ENCODE measurements around the gene CMSS1.
A peak's percentile ranks its signal among the peaks of the same experiment; 100 is the strongest.

CMSS1 gene

DNA sequence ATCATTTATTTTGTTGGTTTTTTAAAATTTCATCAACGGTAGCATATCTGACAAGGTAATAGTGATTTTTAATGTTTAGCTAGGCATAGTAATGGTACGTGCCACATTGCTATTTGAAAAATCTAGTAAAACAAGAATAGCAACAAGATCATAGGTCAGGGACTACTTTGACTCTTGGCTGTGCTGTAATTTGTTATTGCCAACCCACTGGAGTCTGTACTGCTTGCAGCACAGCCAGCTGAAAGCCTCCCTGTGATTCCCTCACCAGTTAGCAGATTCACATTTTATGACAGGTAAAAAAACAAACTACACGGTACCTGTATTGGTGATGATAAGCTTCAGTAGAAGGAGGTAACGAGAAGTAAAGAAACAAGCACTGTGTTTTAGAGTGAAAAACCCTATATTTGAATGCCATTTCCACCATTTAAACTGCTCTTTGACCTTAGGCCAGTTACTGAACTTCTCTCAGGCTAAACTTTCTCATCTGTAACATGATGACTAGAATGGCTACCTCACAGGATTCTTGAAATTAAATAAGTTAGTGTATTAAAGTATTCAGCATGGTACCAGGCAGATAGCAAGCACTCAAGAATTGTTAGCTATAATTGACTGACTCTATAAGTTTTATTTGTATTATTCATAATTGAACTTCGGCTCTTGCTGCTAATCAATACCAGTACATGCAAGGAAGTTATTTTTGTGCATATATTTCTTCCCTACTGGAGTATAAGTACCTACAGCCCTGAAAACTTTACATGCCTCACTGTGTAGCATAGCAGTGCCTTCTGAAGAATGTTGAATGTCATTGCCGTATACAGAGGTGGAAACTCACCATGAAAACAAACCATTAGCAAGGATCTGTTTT is 280.5 kb downstream of the CMSS1 start:
- no peak for TF ChIP-seq POLR2A (IDR thresholded peaks at IDR 0.05; ENCODE audit: low read depth, low read length)
- FAIRE-seq, result peak; percentile 70
- DNase-seq (ENCODE audit: insufficient read length, low spot score), result no peak

GRCh38 chr3:100098784-100099070 is 281.1 kb downstream of the CMSS1 start:
- DNase-seq (ENCODE audit: insufficient read length, low spot score) (no peak), FAIRE-seq (no peak)
- TF ChIP-seq POLR2A (IDR thresholded peaks at IDR 0.05; ENCODE audit: low read depth, low read length), result no peak

DNA sequence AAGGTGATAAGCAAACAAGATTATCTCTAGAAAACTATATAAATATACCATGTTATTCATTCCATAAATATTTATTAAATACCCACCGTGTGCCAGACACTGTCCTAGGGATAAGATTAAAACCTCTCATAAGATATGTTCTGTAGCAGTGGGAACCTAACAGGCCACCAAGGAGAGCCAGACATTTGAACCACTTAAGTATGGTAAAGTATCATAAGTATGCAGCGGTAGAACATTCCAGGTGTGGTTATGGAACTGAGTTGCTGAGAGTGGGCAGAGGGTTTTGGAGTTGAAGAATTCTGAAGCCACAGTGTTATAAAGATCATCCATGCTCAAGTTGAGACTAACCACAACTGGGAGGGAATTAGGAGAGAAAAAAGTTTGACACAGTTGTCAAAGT is 282.0 kb downstream of the CMSS1 start:
- no peak for TF ChIP-seq POLR2A (IDR thresholded peaks at IDR 0.05; ENCODE audit: low read depth, low read length)
- DNase-seq (ENCODE audit: insufficient read length, low spot score) (no peak), FAIRE-seq (no peak)

- TF ChIP-seq POLR2A (IDR thresholded peaks at IDR 0.05; ENCODE audit: low read depth, low read length), result no peak
- FAIRE-seq (no peak), DNase-seq (ENCODE audit: insufficient read length, low spot score) (no peak)
Measured at GRCh38 chr3:100100425-100100824, 282.8 kb downstream of the CMSS1 start.

GRCh38 chr3:100102757-100103156 is 285.1 kb downstream of the CMSS1 start:
- FAIRE-seq (no peak), DNase-seq (ENCODE audit: insufficient read length, low spot score) (no peak)
- no peak for TF ChIP-seq POLR2A (IDR thresholded peaks at IDR 0.05; ENCODE audit: low read depth, low read length)

GRCh38 chr3:100103558-100104441 is 286.1 kb downstream of the CMSS1 start:
- peak; percentile 27 for FAIRE-seq

GRCh38 chr3:100104442-100104798 is 286.8 kb downstream of the CMSS1 start:
- TF ChIP-seq POLR2A (IDR thresholded peaks at IDR 0.05; ENCODE audit: low read depth, low read length), result no peak
- DNase-seq (ENCODE audit: insufficient read length, low spot score) (no peak), FAIRE-seq (peak; percentile 11)

More at GRCh38 chr3:100103558-100104441, 286.1 kb downstream of the CMSS1 start:
- no peak for DNase-seq (ENCODE audit: insufficient read length, low spot score)
- TF ChIP-seq POLR2A (IDR thresholded peaks at IDR 0.05; ENCODE audit: low read depth, low read length), result no peak

DNA sequence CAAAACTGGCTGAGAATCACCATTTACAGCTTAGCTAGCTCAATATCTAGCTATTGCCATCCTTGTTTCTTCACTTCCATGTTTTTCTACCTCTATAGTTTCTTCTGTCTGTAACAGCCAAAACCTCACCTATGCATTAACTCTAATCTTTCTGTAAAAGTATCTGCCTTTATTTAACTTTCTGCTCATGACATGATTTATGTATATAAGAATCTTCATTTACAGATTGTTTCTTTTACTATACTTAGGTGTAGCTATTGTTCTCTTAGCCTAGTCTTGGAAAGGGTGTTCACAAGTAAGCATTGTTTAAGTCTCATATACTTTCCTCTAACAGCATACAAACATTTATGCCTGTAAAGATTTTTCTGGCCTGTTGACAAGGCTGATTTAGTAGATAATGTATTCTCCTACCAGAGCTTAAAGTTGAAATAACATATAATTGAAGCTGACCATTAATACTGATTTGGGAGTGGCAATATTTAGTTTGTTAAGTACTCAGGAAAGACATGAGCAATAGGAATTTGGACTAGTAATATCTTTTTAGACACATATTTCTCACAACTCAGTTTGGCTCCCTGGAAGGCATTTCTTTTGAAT is 287.3 kb downstream of the CMSS1 start:
- FAIRE-seq, result no peak
- no peak for DNase-seq (ENCODE audit: insufficient read length, low spot score)
- no peak for TF ChIP-seq POLR2A (IDR thresholded peaks at IDR 0.05; ENCODE audit: low read depth, low read length)

GRCh38 chr3:100105501-100105900 is 287.8 kb downstream of the CMSS1 start:
- FAIRE-seq (no peak), DNase-seq (ENCODE audit: insufficient read length, low spot score) (no peak)
- TF ChIP-seq POLR2A (IDR thresholded peaks at IDR 0.05; ENCODE audit: low read depth, low read length), result no peak

- FAIRE-seq (no peak), DNase-seq (ENCODE audit: insufficient read length, low spot score) (no peak)
- no peak for TF ChIP-seq POLR2A (IDR thresholded peaks at IDR 0.05; ENCODE audit: low read depth, low read length)
Measured at GRCh38 chr3:100106094-100106493, 288.4 kb downstream of the CMSS1 start.

DNA sequence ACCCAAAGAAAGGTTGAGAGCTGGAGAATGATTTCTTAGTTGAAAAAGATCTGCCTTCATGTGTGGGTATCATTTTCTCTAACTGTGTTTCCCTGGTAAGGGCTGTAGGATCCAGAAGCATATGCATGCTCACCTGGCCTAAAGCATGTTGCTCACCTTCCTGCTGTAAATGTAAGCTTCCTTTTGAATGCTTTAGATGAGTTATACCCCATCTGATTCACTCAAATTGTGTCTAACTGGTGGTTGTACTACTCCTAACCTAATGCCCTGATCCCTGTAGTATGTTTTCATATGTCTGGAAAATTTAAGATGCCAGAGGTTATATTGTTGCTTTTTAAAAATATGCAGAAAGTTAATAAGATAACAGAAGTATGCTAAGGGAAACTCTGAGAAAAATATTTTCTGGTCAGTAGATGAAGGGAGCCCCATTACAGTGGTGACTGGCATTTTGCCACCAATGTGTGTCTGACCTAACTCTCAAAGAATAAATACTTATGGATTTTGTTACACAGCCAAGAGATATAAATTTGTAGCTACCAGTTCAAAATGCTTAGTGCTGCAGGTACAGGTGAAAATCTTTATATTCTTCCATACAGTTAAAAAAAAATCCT is 289.0 kb downstream of the CMSS1 start:
- DNase-seq (ENCODE audit: insufficient read length, low spot score), result no peak
- peak; percentile 57 for FAIRE-seq
- no peak for TF ChIP-seq POLR2A (IDR thresholded peaks at IDR 0.05; ENCODE audit: low read depth, low read length)

GRCh38 chr3:100107221-100107814 is 289.7 kb downstream of the CMSS1 start:
- TF ChIP-seq POLR2A (IDR thresholded peaks at IDR 0.05; ENCODE audit: low read depth, low read length), result no peak
- FAIRE-seq (peak; percentile 69), DNase-seq (ENCODE audit: insufficient read length, low spot score) (no peak)

DNA sequence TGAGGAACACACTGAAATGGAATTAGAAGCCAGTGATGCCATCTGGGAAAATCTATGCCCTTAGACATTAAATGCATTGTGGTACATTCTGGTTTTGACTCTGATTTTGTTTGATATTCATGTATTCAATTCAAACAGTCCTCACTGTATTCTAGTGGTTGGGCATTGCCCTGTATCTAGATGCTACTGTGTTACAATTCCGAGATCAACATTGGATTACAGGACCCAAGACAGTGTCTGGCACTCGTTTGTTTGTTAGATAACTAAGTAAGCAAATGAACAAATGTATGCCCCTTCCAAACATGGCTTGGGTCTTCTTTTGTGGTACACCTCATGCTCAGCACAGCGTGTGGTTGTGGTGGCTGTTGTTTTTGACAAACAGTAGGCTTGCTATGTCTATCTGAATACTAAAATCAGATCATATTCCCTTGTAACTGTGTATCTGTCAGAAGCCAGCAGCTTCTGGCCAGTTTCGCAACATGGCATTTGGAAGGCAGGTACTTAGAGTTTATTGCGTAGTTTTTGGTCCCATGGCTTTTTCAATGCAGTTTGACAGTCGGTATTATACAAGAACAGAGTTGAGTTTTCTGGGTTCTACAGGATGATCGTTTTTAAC is 290.9 kb downstream of the CMSS1 start:
- DNase-seq (ENCODE audit: insufficient read length, low spot score) (no peak), FAIRE-seq (peak; percentile 6)
- TF ChIP-seq POLR2A (IDR thresholded peaks at IDR 0.05; ENCODE audit: low read depth, low read length), result no peak
